ENCODE results near the gene HUWE1.

HUWE1 gene

DNA sequence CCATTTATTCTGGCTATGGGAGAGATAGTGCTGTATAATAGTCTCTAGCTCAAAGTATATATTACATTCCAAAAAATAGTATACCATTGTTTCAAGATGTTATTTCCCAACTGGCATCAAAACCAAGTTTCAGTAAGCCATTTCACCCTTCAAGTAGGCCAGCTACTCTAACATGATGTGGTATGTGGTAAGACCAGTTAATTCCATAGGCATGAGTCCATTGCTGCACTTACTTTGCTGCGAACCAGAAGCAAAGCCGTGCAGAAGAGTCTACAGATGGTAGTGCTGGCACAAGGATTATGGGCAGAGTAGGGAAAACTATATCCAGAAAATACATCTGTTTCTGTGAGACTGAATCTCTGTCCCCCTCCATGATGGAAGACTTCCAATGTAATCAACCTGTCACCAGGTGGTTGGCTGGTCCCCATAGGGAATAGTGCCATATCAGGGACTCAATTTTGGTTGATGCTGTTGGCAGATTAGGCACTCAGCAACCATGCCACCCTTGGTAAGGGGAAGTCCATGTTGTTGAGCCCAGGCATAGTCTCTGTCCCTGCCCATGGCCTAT, 202.6 kb downstream of the HUWE1 start:
- TF ChIP-seq, protein P1, sequence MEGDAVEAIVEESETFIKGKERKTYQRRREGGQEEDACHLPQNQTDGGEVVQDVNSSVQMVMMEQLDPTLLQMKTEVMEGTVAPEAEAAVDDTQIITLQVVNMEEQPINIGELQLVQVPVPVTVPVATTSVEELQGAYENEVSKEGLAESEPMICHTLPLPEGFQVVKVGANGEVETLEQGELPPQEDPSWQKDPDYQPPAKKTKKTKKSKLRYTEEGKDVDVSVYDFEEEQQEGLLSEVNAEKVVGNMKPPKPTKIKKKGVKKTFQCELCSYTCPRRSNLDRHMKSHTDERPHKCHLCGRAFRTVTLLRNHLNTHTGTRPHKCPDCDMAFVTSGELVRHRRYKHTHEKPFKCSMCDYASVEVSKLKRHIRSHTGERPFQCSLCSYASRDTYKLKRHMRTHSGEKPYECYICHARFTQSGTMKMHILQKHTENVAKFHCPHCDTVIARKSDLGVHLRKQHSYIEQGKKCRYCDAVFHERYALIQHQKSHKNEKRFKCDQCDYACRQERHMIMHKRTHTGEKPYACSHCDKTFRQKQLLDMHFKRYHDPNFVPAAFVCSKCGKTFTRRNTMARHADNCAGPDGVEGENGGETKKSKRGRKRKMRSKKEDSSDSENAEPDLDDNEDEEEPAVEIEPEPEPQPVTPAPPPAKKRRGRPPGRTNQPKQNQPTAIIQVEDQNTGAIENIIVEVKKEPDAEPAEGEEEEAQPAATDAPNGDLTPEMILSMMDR (IDR thresholded peaks at IDR 0.05; ENCODE audit: low read length, missing control alignments): no peak
- no peak for DNase-seq (ENCODE audit: low read depth)
- H3K4me3 ChIP-seq (replicated peaks; ENCODE audit: low read depth, low read length): no peak overlapping the region

DNA sequence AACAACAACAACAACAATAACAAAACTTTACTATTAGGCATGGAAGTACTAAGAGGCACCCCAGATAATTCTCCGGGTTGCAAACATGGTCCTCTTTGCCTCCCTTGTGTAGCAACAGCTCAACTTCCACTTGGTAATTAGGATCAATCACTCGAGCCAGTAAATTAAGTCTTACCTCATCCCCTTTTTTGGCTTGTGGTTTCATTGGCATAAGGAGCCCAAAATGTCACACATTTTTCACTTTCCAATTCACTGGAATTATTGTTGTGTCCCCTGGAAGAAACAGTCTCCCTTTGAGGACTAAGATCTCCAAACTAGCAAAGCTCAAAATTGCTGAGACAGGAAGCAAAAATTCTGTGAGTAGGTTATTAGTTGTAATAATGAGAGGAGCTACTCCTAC, 203.1 kb downstream of the HUWE1 start:
- no peak overlapping the region for H3K4me3 ChIP-seq (replicated peaks; ENCODE audit: low read depth, low read length)
- DNase-seq (ENCODE audit: low read depth): no peak
- TF ChIP-seq, protein P1 (IDR thresholded peaks at IDR 0.05; ENCODE audit: low read length, missing control alignments): no peak

All from fibroblast of pulmonary artery (primary cell).